GM18858 (cell line): ENCODE results near the gene NCAM1.
"Not testable (repeated sequence)": the region's sequence is repeated elsewhere in the genome, so short reads cannot be mapped to it uniquely, and the experiment has no call there.

Experiments used
- ATAC-seq: cut with Tn5 transposase; IDR thresholded peaks from one replicate; pipeline ENCODE4 v1.9.1; 2021; ENCODE audit not compliant: unreplicated experiment

NCAM1 gene

GRCh38 chr11:113019711-113020110 is 58.5 kb downstream of the NCAM1 start:
- no peak for ATAC-seq

GRCh38 chr11:113021111-113021510 is 59.9 kb downstream of the NCAM1 start:
- ATAC-seq, result no peak

GRCh38 chr11:113022262-113022661 is 61.0 kb downstream of the NCAM1 start:
- no peak for ATAC-seq

- ATAC-seq, result no peak
Measured at GRCh38 chr11:113023228-113023627, 62.0 kb downstream of the NCAM1 start.

- ATAC-seq, result no peak
Measured at GRCh38 chr11:113023986-113024385, 62.8 kb downstream of the NCAM1 start.

- no peak for ATAC-seq
Measured at GRCh38 chr11:113026778-113027177, 65.6 kb downstream of the NCAM1 start.

GRCh38 chr11:113034576-113034975 is 73.4 kb downstream of the NCAM1 start:
- no peak for ATAC-seq

GRCh38 chr11:113035708-113036107 is 74.5 kb downstream of the NCAM1 start:
- no peak for ATAC-seq

- no peak for ATAC-seq
Measured at GRCh38 chr11:113043698-113044097, 82.5 kb downstream of the NCAM1 start.

GRCh38 chr11:113045146-113045545 is 83.9 kb downstream of the NCAM1 start:
- ATAC-seq, result no peak

GRCh38 chr11:113046866-113047265 is 85.6 kb downstream of the NCAM1 start:
- no peak for ATAC-seq

- no peak for ATAC-seq
Measured at GRCh38 chr11:113048820-113049768, 87.9 kb downstream of the NCAM1 start.

GRCh38 chr11:113053042-113053441 is 91.8 kb downstream of the NCAM1 start:
- ATAC-seq, result not testable (repeated sequence)

- ATAC-seq, result no peak
Measured at GRCh38 chr11:113057038-113057437, 95.8 kb downstream of the NCAM1 start.

- no peak for ATAC-seq
Measured at GRCh38 chr11:113059548-113059947, 98.3 kb downstream of the NCAM1 start.

GRCh38 chr11:113065330-113065729 is 104.1 kb downstream of the NCAM1 start:
- no peak for ATAC-seq

- no peak for ATAC-seq
Measured at GRCh38 chr11:113072237-113072858, 111.1 kb downstream of the NCAM1 start.

GRCh38 chr11:113073290-113073953 is 112.2 kb downstream of the NCAM1 start:
- no peak for ATAC-seq

GRCh38 chr11:113075586-113076095 is 114.4 kb downstream of the NCAM1 start:
- ATAC-seq, result no peak

- ATAC-seq, result no peak
Measured at GRCh38 chr11:113077379-113077778, 116.2 kb downstream of the NCAM1 start.

- ATAC-seq, result no peak
Measured at GRCh38 chr11:113082341-113082955, 121.2 kb downstream of the NCAM1 start.
